Measurements from ENCODE around the gene ALS2. TPM values are rescaled to one million over a fixed set of nuclear protein-coding genes. Genes with fewer than 3 reads are reported as not detected.
"Not testable (repeated sequence)": the region's sequence is repeated elsewhere in the genome, so short reads cannot be mapped to it uniquely, and the experiment has no call there.

The ALS2 gene
- 10 to 100 TPM; 15.2 to 16.5 TPM for total RNA-seq

DNA sequence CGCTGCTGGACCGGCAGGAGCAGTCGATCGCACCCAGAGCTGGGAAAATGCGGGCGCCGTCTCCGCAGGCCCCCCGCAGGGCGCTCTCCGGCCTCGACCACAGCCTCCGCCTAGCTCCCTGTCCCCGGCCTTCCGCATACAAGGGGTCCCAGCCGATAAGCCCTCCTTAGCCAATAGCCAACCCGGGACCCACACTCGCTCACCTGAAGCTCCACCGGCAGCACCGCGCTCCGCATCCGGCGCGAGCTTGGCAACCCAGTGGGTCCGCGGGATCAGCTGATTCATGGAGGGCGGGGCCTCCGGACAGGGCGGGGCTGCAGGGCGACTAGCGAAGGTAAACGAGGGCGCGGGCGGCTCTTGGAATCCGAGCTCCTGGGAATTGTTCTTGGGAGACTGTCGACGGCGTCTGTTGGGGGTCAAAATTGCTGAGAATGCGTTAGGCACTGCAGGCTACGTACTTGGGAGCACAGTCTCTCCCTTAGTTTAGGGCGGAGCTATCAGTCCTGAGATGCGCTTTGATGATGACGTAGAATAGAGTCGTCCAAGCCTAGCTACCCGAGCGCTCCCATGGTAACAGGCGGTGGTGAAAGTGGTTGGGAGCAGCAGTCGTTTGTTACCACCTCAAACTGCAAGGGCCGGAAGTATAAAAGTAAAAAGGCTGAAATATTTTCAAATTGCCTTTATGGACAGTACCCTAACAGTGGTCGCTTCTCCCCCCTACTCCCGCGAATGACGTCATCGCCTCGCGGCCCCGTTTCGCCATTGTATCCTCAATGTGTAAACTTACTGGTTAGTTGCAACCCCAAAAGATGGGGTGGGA is at the start of gene ALS2:
Gene ALS2, minus strand, starts transcription at position 260 of the 820 bp plus-strand sequence. CDS start 12,048 bp downstream, outside the sequence.
- CTCF ChIA-PET: interaction anchor here (1.2 kb wide), 1 partner anchor 51 kb away, joined by 3 read pairs; no protein-coding TSS in a partner anchor
- POLR2A ChIA-PET: interaction anchor here (0.6 to 1.1 kb wide), 3 partner anchors 49 to 329 kb away, joined by 3 to 4 read pairs (median 4); partner anchors contain the start of genes STRADB and TRAK2

DNA sequence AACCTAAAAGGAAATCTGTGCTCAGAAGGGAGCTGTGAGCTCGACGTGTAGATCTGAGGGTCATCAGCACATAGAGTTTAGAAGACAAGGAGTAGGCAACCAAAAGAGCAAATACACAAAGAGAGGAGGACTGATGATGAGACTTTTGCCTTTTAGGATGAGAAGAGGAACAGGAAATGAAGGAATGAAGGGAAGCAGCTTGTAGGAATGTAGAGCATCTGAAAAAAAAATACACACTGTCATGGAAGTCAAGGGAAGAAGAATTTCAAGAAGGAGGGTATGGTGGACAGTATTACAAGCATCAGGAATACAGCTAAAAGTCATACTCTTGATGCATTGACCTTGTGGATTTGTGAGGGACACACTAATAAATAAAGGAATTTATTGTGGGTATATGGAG is 47.5 kb upstream of the ALS2 start:
- ChIA-PET POLR2A (interaction anchor here (0.7 kb wide), 1 partner anchor 39 kb away, joined by 3 read pairs; no protein-coding TSS in a partner anchor), CTCF (no interaction called here)

DNA sequence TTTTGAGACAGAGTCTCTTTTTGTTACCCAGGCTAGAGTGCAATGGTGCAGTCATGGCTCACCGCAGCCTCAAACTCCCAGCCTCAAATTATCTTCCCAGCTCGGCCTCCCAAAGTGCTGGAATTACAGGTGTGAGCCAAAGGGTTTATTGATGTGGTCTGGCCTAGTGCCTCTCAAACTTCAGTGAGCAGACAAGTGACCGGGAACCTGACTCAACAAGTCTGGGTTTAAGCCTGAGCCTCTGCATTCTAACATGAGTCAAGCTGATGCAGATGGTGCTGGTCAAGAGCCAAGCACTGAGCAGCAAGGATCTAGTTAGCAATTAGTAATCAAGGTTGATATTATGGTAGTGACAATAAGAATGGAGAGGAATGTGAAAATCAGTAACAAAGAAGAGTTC is 46.9 kb upstream of the ALS2 start:
- POLR2A ChIA-PET: no interaction called here
- CTCF ChIA-PET: no interaction called here

DNA sequence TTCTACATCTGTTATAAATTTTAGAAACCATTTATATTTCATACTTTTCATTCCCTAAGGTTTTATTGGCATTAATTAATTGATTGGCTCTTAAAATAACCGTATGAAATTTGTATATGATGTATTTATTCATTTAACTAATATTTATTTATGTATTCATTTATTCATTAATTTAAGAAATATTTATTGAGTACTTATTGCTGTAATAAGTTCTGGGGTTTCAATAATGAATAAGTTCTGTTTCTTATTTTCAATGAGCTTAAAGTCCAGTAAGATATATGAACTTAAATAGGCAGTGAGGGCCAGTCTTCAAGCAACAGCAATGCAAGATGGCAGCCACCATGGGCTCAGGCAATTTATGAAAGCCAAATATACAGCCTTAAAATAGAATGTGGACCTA is 43.5 kb upstream of the ALS2 start:
- POLR2A ChIA-PET: no interaction called here
- CTCF ChIA-PET: no interaction called here

DNA sequence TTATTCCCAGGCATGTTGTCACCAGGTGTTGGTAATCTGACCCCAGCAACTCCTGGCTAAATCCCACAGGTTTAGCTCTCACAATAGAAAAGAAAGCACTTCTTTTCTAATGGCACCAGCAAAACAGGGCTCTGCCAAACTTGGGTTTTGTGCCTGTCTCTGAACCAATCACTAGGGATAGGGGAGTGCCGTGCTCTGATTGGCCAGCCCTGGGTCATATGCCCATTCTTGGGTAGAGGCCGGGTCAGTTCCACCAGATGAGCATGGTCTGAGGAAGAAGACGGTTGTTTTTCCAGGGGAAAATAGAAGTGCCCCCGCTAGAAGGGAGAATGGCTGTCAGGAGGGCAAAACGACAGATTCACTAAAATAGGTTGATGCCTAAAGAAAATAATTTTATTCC is 40.3 kb upstream of the ALS2 start:
- ChIA-PET CTCF (no interaction called here), POLR2A (no interaction called here)

DNA sequence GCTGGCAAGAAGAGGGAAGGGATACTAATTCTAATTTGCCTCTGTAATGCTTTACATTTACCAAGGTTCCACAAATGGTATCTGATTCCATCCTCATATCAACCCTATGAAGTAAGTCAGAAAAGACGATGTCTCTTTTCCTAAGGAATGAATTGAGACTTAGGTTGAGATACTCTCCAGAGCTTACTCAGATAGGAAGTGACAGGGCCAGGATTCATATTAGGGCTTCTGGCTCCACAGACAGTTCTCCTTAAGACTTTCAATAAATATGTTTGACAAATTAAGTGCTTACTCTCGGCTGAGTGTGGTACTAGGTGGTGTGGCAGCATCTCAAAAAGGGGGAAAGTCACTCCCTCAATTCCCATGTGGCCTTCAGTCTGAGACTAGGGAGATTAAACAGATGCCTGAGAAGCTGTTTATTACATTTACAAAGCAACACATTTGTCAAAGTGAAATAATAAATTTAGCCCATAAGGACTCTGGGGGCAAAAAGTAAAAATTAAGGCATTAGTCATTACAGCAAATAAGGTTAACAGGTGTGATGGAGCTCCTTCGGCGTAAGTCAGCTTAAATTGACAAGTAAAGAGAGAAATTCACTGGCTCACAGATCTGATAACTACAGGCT is 39.8 kb upstream of the ALS2 start:
- ChIA-PET POLR2A (no interaction called here), CTCF (no interaction called here)

DNA sequence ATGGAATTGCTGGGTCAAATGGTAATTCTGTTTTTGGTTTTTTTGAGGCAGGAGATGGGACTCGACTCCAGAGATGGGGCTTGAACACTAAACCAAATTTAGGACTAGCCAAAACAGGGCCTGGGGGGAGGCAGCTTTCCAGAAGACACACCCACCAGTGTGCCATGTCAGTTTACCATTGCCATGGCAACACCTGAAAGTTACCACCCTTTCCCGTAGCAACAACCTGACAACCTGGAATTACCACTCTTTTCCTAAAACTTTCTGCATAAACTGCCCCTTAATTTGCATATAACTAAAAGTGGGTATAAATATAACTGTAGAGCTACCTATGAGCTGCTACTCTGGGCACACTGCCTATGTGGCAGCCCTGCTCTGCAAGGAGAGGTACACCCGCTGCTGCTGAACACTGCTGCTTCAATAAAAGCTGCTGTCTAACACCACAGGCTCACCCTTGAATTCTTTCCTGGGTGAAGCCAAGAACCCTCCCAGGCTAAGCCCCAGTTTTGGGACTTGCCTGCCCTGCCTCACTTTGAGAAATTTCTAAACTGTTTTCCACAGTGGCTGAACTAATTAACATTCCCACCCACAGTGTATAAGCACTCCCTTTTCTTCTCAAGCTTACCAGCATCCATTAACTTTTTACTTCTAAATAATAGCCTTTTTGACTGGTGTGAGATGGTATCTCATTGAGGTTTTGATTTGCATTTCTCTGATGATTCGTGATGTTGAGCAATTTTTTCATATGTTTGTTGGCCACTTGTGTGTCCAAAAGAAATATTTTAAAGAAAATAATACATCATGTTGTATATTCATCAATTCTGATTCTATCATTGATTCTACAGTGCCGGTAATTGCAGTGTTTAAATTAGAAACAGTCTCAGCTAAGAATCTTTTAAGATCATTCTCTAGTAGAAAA is 36.2 kb upstream of the ALS2 start:
- CTCF ChIA-PET: no interaction called here
- POLR2A ChIA-PET: no interaction called here

DNA sequence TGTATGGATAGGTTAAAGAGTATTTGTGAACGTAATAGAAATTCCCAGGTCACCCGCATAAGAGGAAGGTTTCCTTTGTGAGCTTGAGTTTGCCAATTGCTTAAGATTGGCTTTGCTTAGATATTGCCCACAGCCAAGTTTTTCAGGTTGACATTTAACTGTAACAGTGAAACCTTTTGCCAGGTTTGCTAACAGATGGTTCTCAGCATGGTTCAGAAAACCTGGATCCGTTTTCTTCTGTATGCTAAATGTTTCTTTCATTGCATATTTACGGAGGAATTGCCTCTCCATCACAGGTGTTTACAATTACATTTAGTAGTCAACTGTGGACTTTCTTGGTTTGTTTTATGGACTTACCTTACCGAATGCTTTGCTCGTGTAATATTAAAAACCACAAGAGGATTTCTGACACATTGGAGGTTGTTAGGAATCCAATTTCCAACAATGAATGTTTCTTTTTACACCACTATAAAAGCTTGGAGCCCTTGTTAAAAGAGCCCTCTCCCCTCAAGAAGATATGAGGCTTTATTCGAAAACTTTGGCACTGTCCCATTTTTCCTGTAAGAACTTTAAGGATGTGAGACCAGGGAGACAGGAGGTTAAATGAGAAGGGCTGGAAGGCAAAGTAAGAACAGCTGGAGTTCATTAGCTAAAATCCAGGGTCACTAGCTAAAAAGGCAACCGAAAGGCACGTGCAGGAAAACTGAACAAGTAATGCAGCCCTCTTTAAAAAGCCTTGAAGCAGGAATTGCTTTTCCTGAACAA is 33.4 kb upstream of the ALS2 start:
- ChIA-PET CTCF (no interaction called here), POLR2A (no interaction called here)

DNA sequence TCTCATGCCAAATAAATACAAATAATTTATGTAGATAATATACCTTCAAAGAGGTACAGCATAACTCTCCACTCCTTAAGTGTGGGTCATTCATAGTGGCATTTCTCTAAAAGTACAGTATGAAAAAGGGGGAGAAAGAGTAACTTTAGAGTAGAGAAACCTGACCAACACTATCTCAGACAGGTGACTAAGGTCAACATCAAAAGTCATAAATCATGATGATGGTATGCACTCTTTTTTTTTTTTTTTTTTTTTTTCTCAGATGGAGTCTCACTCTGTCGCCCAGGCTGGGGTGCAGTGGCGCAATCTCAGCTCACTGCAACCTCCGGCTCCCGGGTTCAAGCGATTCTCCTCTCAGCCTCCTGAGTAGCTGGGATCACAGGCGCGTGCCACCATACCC is 29.9 kb upstream of the ALS2 start:
- POLR2A ChIA-PET, CTCF ChIA-PET: not testable (repeated sequence)

DNA sequence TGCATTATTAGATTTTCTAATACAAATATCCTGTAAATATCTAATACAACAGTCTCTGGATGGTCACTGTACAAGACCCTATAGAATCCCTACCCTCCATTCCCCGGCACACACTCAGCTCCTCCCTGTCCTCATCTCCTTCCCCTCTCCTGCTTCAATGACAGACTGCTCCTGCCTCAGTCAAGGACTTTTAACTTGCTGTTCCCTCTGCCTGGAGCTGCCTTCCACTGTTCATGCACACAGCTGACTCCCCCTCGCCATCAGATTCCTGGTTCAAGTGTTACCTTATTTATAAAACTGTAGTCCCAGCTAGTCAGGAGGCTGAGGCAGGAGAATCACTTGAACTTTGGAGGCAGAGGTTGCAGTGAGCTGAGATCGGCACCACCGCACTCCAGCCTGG is 28.9 kb upstream of the ALS2 start:
- POLR2A ChIA-PET: no interaction called here
- CTCF ChIA-PET: interaction anchor here (0.6 kb wide), 1 partner anchor 882 kb away, joined by 3 read pairs; no protein-coding TSS in a partner anchor

DNA sequence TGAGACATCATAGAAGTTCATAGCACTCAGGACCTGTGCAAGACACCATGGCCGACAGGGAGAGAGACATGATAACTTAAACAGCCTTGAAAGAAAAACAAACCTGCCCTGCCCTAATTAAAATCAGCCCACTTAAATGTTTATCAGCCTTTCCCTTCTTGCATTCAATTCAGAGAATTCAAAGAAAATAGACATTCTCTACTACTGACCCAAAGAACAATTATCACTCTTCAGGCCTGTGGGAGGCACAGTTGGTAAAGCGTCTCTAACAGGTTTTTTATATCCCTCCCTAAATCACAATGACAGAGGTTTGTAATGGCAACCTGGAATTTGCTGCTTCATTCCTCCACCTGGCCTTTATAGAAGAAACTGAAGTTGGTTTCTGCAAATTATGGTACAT is 27.3 kb upstream of the ALS2 start:
- CTCF ChIA-PET: no interaction called here
- POLR2A ChIA-PET: no interaction called here

DNA sequence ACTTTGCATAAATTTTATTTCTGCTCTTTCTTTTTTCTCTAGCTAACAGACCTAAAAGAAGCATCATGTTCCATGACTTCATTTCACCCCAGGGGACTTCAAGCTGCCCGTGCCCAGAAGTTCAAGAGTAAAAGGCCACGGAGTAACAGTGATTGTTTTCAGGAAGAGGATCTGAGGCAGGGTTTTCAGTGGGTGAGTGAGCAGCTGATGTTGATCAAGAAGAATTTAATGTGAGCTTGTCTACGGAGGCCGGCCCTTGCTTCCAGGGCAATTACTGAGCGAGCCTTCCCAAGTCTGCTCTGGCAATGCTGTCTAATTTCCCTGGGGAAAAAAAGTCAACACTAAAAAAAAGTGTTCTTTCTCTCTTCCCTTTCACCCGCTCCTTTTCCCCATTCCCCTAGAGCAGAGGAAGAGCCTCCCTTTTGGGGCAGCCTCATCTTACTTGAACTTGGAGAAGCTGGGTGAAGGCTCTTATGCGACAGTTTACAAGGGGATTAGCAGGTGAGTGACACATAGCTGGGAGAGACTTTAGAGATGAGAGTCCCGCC is 26.8 kb upstream of the ALS2 start:
- CTCF ChIA-PET: no interaction called here
- POLR2A ChIA-PET: no interaction called here

DNA sequence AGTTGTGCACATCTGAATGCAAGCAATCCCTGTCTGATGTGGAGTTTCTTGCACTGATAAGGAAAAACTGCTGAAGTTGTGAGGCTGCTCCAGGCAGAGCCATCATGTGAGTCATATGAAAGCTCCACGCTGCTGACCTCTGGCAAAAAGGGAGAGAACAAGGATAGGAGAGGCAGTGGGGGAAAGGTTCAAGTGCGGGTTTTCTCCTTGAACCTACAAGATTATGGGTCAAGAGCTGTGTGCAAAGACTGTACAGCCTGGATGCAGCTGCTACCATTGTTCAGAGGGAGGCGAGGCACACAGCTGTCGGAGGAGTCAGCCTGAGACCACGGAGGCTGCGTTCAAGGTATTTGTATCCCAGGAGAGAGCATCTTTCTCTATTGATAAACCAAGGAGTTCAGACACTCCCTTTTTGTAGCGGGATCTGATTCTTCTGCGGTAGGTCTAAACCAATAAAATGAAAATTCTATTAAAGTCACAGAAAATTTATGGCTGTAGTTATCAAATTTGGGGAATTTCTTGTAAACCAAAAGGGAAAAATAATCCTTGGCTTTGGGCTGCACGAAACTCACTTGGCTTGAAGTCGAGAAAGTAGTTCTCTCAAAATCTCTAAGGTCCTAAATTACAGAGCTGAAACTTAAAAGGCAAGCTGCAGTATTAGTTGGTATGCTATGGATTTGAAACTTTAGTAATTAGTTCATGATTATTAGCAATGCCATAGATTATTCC is 25.9 kb upstream of the ALS2 start, which contains the start of gene CDK15:
Gene CDK15, plus strand, starts transcription at position 96 of the 729 bp plus-strand sequence. Its CDS starts 128 bp downstream, at position 224.
- ChIA-PET POLR2A (no interaction called here), CTCF (no interaction called here)

DNA sequence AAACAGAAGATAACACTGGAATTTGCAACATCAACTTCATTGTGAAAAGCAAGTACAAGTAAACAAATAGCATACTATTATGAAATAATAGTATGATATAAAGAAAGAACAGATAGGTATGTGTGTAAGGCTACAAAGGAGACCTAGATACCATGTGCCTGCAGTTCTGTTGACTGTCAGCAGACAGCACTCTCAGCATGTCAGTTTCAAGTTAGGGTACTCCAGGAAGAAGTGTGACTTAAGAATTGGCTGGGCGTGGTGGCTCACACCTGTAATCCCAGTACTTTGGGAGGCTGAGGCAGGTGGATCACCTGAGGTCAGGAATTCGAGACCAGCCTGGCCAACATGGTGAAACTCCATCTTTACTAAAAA is 18.2 kb upstream of the ALS2 start:
- POLR2A ChIA-PET, CTCF ChIA-PET: not testable (repeated sequence)

DNA sequence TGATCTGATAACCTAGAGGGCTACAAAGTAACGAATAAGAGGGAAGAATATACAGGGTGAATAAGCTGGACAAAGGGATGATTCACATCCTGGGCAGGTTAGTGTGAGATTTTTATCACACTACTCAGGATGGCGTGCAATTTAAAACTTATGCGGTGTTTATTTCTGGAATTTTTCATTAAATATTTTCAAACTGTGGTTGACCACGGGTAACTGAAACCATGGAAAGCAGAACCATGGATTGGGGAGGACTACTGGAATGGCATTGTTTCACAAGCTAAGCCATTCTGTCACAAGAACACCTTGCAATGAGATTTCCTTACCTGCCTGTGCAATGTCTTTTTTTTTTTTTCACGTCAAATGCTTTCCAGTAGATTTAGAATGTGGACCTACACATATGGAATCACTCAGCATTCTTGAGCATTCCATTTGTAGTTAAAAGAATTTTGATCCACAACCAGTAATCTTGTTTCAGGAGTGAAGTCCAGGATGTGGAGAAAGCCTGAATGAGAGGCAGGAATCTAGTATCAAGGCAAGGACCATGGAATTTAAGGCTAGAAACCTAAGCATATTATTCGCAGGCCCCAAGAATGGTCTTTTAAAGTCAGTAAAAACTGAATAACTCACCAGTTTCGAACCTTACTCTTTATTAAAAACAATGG is 17.6 kb upstream of the ALS2 start:
- ChIA-PET POLR2A (no interaction called here), CTCF (no interaction called here)

DNA sequence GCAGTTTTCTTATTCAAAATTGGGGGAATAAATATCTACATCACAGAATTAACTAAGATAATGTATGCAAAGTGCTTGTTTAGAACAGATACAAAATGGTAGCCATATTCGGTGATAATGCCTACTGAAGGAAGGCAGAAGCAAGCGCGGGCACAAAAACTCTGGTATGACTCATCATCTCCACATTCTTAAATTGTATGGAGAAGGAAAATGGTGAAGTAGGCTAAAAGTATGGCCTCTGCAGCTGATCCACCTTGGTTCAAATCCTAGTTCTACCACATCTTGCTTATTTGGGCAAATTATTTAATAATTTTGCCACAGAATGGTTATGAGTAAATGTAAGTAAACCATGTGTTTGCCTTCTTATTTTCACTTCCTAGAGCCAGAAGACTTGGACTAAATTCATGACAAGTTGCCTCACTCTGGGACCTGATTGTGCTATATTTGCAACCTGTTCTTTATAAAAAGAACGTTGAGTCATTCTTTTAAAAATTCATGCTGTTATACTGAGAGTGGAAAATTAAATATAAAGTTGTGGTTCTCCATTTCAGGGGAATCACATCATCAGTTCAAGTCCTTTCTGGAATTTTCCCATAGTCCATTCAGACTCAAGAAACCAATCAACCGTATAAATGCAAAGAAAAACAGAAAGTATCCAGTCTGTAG is 16.6 kb upstream of the ALS2 start:
- ChIA-PET CTCF (no interaction called here), POLR2A (no interaction called here)

DNA sequence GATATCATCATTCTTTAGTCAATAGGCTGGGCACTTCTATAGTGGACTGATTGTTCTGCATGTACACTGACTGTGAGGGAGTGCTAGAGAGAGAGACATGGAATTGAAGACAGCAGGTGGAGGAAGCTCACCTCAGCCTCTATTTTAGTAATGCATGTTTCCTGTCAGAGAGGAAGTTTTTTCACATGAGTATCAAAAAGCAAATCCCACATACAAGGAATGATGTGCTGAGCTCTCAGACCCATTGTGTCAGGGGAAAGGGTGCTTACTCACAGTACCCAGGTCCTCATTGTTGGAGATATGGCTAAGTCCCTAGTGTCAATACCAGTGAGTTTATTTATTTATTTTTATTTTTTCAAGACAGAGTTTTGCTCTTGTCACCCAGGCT is 15.7 kb upstream of the ALS2 start:
- ChIA-PET POLR2A (no interaction called here), CTCF (no interaction called here)
